HepG2 (cell line): ENCODE measurements around the gene ANO4. TPM values are rescaled to one million over a fixed set of nuclear protein-coding genes. Genes with fewer than 3 reads are reported as not detected.

ENCODE experiments used
- ATAC-seq: fragments of 200-7000 bp; cut with Tn5 transposase; 3 replicates; pipeline ENCODE4 v1.9.1; 2020; ENCODE audit warnings: mild to moderate bottlenecking, moderate library complexity
- BruUV-seq: library from RNA; stranded (reverse); fragments of 400-500 nt; replicated peaks from 2 replicates; lab custom pipeline; 2021; lab: Mats Ljungman, UMichigan
- CTCF ChIA-PET: fragments of 300-600 bp; formaldehyde crosslinking; extraction: SDS; loops from one replicate; lab custom pipeline; 2021; ENCODE audit warnings: low total read pairs, inconsistent platforms, low intra/inter-chr PET ratio; lab: Yijun Ruan, JAX
- POLR2A ChIA-PET: fragments of 350-600 bp; sonication (Branson Sonifier 250); formaldehyde crosslinking; loops from one replicate; lab custom pipeline; 2020; ENCODE audit warnings: antibody characterized with exemption, inconsistent platforms; lab: Yijun Ruan, JAX
- DNase-seq: peaks from one replicate; pipeline ENCODE4 v3.0.0-alpha.2; 2015; ENCODE audit warnings: low spot score
- FAIRE-seq: peaks from 3 replicates; lab custom pipeline; 2011; peaks lifted over from hg19 to GRCh38; lab: Jason Lieb, UNC
- H2AFZ ChIP-seq: one replicate; pipeline ENCODE4 v1.6.1; 2011; ENCODE audit warnings: low read length, inconsistent platforms
- H3K27ac ChIP-seq: fragments of 300-600 bp; 3 replicates; pipeline ENCODE4 v1.8.0; 2011; ENCODE audit warnings: mixed run types, mild to moderate bottlenecking, mixed read lengths, low read length, inconsistent platforms; ENCODE audit not compliant: insufficient read depth; ENCODE audit errors: extremely low read length
- H3K27me3 ChIP-seq, 2 experiments: fragments of 200-600 bp in 1 of 2; 2 replicates in 1 of 2; 3 replicates in 1 of 2; pipeline versions ENCODE4 v1.6.0 to v1.8.0; 2011; ENCODE audit warnings: low read length in 2 of 2, mild to moderate bottlenecking in 2 of 2, moderate library complexity in 2 of 2, inconsistent platforms in 1 of 2; ENCODE audit not compliant: insufficient read depth in 2 of 2, control insufficient read depth in 1 of 2
- H3K36me3 ChIP-seq, 2 experiments: fragments of 200-600 bp in 1 of 2; replicated peaks in 1 of 2; 2 replicates in 1 of 2; 3 replicates in 1 of 2; pipeline versions ENCODE4 v1.5.1 to v1.8.0; 2011; ENCODE audit warnings: low read length in 2 of 2, inconsistent platforms in 1 of 2; ENCODE audit not compliant: insufficient read depth in 2 of 2, control insufficient read depth in 1 of 2
- H3K4me1 ChIP-seq: 2 replicates; pipeline ENCODE4 v1.5.1; 2012; ENCODE audit warnings: low read length, inconsistent platforms; ENCODE audit not compliant: insufficient read depth
- H3K4me2 ChIP-seq: 2 replicates; pipeline ENCODE4 v1.6.0; 2011; ENCODE audit warnings: low read depth, low read length, inconsistent platforms
- H3K4me3 ChIP-seq, 3 experiments: fragments of 200-600 bp in 1 of 3; sonication (generic), shearing (Covaris generic) in 1 of 3; replicated peaks in 1 of 3; 2 replicates each; pipeline ENCODE4 v1.5.1; 2011 to 2016; ENCODE audit warnings: low read length in 3 of 3, inconsistent platforms in 2 of 3, low read depth in 2 of 3, mild to moderate bottlenecking in 2 of 3, control low read depth in 1 of 3, mixed read lengths in 1 of 3; ENCODE audit not compliant: insufficient read depth in 1 of 3
- H3K79me2 ChIP-seq: one replicate; pipeline ENCODE4 v1.6.1; 2011; ENCODE audit warnings: low read length, inconsistent platforms; ENCODE audit not compliant: insufficient read depth
- H3K9ac ChIP-seq: 2 replicates; pipeline ENCODE4 v1.6.0; 2011; ENCODE audit warnings: mild to moderate bottlenecking, low read depth, low read length, inconsistent platforms; ENCODE audit not compliant: insufficient read depth
- H3K9me3 ChIP-seq: 2 replicates; pipeline ENCODE4 v1.5.1; 2012; ENCODE audit warnings: mild to moderate bottlenecking, low read length
- H4K20me1 ChIP-seq: 2 replicates; pipeline ENCODE4 v1.6.0; 2011; ENCODE audit warnings: inconsistent platforms, mild to moderate bottlenecking, low read length, moderate library complexity; ENCODE audit not compliant: insufficient read depth
- HDAC6 ChIP-seq: fragments of 200-600 bp; sonication (generic); IDR thresholded peaks from 2 replicates; pipeline ENCODE4 v1.7.0; 2017; ENCODE audit warnings: mild to moderate bottlenecking, antibody characterized with exemption, low read length, low read depth
- HIVEP1 ChIP-seq: sonication (generic); formaldehyde crosslinking; IDR thresholded peaks from 2 replicates; pipeline ENCODE4 v1.4.0; 2020; ENCODE audit warnings: mild to moderate bottlenecking, missing genetic modification reagents
- MAFF ChIP-seq: IDR thresholded peaks from 2 replicates; pipeline ENCODE4 v1.6.1; 2011; ENCODE audit warnings: low read depth, low read length, improper control_type of control experiment
- MAFK ChIP-seq, 2 experiments: IDR thresholded peaks in 1 of 2; conservative IDR thresholded peaks in 1 of 2; 2 replicates each; pipeline ENCODE4 v1.6.1; 2011; ENCODE audit warnings: improper control_type of control experiment in 2 of 2, low read length in 2 of 2
- MYC ChIP-seq: sonication (generic); formaldehyde crosslinking; IDR thresholded peaks from 2 replicates; pipeline ENCODE4 v1.9.0; 2021; ENCODE audit warnings: missing genetic modification reagents, borderline replicate concordance
- NFE2L2 ChIP-seq: fragments of 150-350 bp; IDR thresholded peaks from 2 replicates; pipeline ENCODE4 v1.6.1; 2014; ENCODE audit warnings: low read length
- ZNF564 ChIP-seq: sonication (generic); formaldehyde crosslinking; IDR thresholded peaks from 2 replicates; pipeline ENCODE4 v1.8.1; 2023; ENCODE audit warnings: mild to moderate bottlenecking, missing genetic modification reagents
- WGBS: methylation state at CpG from one replicate; pipeline ENCODE4 v1.1.6; 2017; ENCODE audit warnings: low lambda C conversion rate; 5-methylcytosine and 5-hydroxymethylcytosine counted together
- in situ Hi-C: cut with HindIII; loops from 2 replicates; pipeline ENCODE4 v1.10.0; 2017; ENCODE audit warnings: low pct_unique_long_range_greater_than_20kb; ENCODE audit not compliant: extremely low pct_ligation_motif_present
- intact Hi-C: fragments of 100-400 bp; cut with micrococcal nuclease; formaldehyde crosslinking; loops from one replicate; pipeline ENCODE4 v1.10.0; 2022; ENCODE audit not compliant: unreplicated experiment
- polyA plus RNA-seq, 8 experiments: library from polyadenylated mRNA; depleted of rRNA in 3 of 8; stranded (reverse) in 7 of 8; unstranded in 1 of 8; fragments of >200 nt; fragmentation: Illumina TruSeq in 4 of 8; extraction: Trizol in 4 of 8; gene quantifications; 2 replicates each; pipeline versions ENCODE4 v1.2.1 to v1.2.3, GENCODE V29; 2011 to 2016; ENCODE audit warnings: low read depth in 4 of 8, missing spikeins in 1 of 8, mixed read lengths in 1 of 8; ENCODE audit not compliant: insufficient read depth in 1 of 8
- total RNA-seq, 5 experiments: library from RNA; depleted of rRNA; stranded (reverse); fragments of >200 nt; fragmentation: Illumina TruSeq; extraction: Trizol; gene quantifications; 2 replicates each; pipeline ENCODE4 v1.2.3, GENCODE V29; 2016; ENCODE audit warnings: low read depth in 1 of 5
- TF ChIP-seq, protein P1 (sequence below): sonication (generic); formaldehyde crosslinking; IDR thresholded peaks from 2 replicates; pipeline ENCODE4 v1.4.0; 2020; ENCODE audit warnings: missing genetic modification reagents, borderline replicate concordance
- TF ChIP-seq, protein P2 (sequence below): sonication (generic); formaldehyde crosslinking; IDR thresholded peaks from 2 replicates; pipeline ENCODE4 v1.9.0; 2022; ENCODE audit warnings: missing genetic modification reagents, mild to moderate bottlenecking, borderline replicate concordance
- TF ChIP-seq, protein P3 (sequence below): sonication (generic); formaldehyde crosslinking; IDR thresholded peaks from 2 replicates; pipeline ENCODE4 v1.5.1; 2020; ENCODE audit warnings: missing genetic modification reagents, mild to moderate bottlenecking, borderline replicate concordance

ANO4 gene
- total and polyA plus RNA-seq, 2 of the 13 experiments (the other 11 are each of a cell fraction or from before 2014, with no cell fraction given): not detected

DNA sequence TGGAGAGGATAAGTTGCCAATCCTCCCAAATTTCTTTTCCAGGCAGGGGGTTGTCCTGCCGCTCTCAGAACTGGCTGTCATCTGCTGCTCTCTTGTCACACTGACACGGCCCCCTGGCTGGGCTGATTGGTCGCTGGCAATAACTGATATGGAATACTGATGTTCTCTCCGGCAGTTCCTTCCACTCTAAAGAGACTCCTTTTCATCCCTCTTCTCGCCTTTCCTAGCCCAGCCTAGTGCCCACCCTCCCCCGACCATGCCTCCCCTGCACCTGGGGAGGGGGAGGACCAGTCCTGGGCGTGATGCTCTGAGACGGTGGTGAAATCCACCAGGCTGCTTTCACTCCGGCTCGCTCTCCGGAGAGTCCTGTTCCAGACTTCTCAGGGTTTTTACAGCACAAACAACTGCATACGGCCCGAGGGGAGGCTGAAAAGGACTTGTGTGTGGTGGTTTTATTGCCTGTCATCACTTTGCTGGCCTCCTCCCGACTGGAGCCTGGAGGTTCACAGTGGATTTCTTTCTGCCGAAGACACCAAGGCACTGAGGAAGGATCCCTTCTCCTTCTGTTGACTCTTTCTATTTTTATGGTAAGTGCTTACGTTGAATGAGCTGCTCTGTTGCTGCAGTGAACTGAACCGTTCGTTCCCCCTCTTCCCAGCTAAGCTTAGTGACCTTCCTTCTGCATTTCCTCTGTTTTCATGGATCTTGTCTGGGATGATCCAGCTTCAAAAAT, at the start of gene ANO4 (continued):
- TF ChIP-seq, protein P1, sequence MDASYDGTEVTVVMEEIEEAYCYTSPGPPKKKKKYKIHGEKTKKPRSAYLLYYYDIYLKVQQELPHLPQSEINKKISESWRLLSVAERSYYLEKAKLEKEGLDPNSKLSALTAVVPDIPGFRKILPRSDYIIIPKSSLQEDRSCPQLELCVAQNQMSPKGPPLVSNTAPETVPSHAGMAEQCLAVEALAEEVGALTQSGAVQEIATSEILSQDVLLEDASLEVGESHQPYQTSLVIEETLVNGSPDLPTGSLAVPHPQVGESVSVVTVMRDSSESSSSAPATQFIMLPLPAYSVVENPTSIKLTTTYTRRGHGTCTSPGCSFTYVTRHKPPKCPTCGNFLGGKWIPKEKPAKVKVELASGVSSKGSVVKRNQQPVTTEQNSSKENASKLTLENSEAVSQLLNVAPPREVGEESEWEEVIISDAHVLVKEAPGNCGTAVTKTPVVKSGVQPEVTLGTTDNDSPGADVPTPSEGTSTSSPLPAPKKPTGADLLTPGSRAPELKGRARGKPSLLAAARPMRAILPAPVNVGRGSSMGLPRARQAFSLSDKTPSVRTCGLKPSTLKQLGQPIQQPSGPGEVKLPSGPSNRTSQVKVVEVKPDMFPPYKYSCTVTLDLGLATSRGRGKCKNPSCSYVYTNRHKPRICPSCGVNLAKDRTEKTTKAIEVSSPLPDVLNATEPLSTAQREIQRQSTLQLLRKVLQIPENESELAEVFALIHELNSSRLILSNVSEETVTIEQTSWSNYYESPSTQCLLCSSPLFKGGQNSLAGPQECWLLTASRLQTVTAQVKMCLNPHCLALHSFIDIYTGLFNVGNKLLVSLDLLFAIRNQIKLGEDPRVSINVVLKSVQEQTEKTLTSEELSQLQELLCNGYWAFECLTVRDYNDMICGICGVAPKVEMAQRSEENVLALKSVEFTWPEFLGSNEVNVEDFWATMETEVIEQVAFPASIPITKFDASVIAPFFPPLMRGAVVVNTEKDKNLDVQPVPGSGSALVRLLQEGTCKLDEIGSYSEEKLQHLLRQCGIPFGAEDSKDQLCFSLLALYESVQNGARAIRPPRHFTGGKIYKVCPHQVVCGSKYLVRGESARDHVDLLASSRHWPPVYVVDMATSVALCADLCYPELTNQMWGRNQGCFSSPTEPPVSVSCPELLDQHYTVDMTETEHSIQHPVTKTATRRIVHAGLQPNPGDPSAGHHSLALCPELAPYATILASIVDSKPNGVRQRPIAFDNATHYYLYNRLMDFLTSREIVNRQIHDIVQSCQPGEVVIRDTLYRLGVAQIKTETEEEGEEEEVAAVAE (CRISPR knock-in tag): no peak

DNA sequence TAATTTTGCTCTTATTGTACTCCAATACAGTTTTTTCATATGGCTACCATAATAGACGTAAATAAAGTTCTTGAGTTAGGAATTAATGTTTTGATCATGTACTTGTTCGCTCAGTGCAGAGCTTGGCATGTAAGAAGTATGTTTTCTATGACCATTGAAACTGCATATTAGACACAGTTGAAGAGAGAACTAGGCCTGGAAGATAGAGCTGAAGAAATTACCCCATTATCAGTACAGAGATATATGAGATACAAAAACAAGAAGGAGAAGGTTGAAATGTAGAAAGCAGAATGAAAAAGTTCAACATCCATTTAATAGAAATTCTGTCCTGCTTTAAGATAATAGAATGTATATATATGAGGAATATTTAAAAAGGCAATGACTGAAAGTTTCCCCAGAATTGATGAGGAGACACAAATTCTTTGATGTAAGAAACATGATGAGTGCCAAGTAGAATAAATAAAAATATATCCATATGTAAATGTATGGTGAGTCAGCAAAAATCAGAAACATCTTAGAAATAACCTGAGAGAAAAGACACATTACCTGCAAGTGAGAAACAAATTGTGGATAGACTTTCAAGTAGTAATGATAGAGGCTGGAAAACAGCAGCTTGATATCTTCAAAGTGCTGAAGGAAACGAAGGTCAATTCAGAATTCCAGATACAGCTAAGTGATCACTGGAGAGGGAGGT, 49.1 kb upstream of the ANO4 start:
- in situ Hi-C loops (no loop called here), intact Hi-C loops (no loop called here)
- Histone ChIP-seq H3K79me2 (no peaks in the 10 kb centered on the region), H3K36me3 (no peaks in the 10 kb centered on the region), H3K4me2 (no peak overlapping the region), H3K27ac (no peak overlapping the region), H3K9me3 (no peaks in the 10 kb centered on the region), H3K4me1 (no peaks in the 10 kb centered on the region), H4K20me1 (no peaks in the 10 kb centered on the region), H3K9ac (no peak overlapping the region), H3K4me3 (no peak overlapping the region), H2AFZ (no peak overlapping the region), H3K27me3 (peaks cover 0 to 5% of the 10 kb centered on the region in 2 experiments; a peak in 2 of 5 replicates)
- CTCF ChIA-PET: no interaction called here
- ATAC-seq (no peak), FAIRE-seq (no peak), DNase-seq (no peak)
- peak; percentile 93 to 97 for TF ChIP-seq MAFK (conservative IDR thresholded peaks at IDR 0.05 in 1 of 2, IDR thresholded peaks at IDR 0.05 in 1 of 2; ENCODE audit: low read length in 2 of 2)
- peak; percentile 94 for TF ChIP-seq MAFF
- no peak for TF ChIP-seq ZNF564 (CRISPR knock-in tag)
- no peak for TF ChIP-seq MYC (CRISPR knock-in tag)
- no peak for TF ChIP-seq HDAC6
- no peak for TF ChIP-seq HIVEP1 (CRISPR knock-in tag)
- TF ChIP-seq, protein P2, sequence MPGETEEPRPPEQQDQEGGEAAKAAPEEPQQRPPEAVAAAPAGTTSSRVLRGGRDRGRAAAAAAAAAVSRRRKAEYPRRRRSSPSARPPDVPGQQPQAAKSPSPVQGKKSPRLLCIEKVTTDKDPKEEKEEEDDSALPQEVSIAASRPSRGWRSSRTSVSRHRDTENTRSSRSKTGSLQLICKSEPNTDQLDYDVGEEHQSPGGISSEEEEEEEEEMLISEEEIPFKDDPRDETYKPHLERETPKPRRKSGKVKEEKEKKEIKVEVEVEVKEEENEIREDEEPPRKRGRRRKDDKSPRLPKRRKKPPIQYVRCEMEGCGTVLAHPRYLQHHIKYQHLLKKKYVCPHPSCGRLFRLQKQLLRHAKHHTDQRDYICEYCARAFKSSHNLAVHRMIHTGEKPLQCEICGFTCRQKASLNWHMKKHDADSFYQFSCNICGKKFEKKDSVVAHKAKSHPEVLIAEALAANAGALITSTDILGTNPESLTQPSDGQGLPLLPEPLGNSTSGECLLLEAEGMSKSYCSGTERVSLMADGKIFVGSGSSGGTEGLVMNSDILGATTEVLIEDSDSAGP: no peak
- TF ChIP-seq, protein P3, sequence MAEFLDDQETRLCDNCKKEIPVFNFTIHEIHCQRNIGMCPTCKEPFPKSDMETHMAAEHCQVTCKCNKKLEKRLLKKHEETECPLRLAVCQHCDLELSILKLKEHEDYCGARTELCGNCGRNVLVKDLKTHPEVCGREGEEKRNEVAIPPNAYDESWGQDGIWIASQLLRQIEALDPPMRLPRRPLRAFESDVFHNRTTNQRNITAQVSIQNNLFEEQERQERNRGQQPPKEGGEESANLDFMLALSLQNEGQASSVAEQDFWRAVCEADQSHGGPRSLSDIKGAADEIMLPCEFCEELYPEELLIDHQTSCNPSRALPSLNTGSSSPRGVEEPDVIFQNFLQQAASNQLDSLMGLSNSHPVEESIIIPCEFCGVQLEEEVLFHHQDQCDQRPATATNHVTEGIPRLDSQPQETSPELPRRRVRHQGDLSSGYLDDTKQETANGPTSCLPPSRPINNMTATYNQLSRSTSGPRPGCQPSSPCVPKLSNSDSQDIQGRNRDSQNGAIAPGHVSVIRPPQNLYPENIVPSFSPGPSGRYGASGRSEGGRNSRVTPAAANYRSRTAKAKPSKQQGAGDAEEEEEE: no peak
- peak; percentile 20; the same call in 1 of the 2 replicates for TF ChIP-seq NFE2L2
- WGBS: 2% methylated on average over 3 of the region's 3 CpGs
- no TSS peak for BruUV-seq
- POLR2A ChIA-PET: no interaction called here
